Right lobe of liver (tissue), 4 donors: ENCODE measurements around the gene STX4.

Experiments used
- CTCF ChIP-seq, 4 donors: fragments of 200-600 bp in 3 of 4; fragments of 450-650 bp in 1 of 4; IDR thresholded peaks; one replicate each; pipeline versions ENCODE4 v1.5.1 to v1.8.0; 2016 to 2022; ENCODE audit warnings: antibody characterized with exemption in 4 of 4, mild to moderate bottlenecking in 2 of 4
- POLR2A ChIP-seq: fragments of 450-650 bp; IDR thresholded peaks from one replicate; pipeline ENCODE4 v1.6.1; 2017; ENCODE audit warnings: antibody characterized with exemption, mild to moderate bottlenecking
- donor health status: DM: no; HTN: no; CAD: no.
- donor health status: DM: no; HTN: no; CAD: no.
- donor health status: DM: no; HTN: yes; CAD: no.

- TF ChIP-seq POLR2A (no peak), CTCF (IDR thresholded peaks at IDR 0.05) (no peak)
Measured at GRCh38 chr16:31023252-31023602, 10.1 kb upstream of the STX4 start.
